Stimulated activated naive CD8-positive, alpha-beta T cell treated with anti-CD3 and anti-CD28 coated beads, Interleukin-15, Interleukin-2, amounts not matched to agents 100 U/mL and 50 U/mL, for 24 hours (primary cell): Measurements from ENCODE around the gene TEX261.
A peak's percentile ranks its signal among the peaks of the same experiment; 100 is the strongest.
"Not testable (repeated sequence)": the region's sequence is repeated elsewhere in the genome, so short reads cannot be mapped to it uniquely, and the experiment has no call there.

Experiments
- ATAC-seq: fragments of 150-1000 bp; cut with Tn5 transposase; one replicate; pipeline ENCODE4 v1.10.0; 2021
- DNase-seq: peaks from one replicate; pipeline ENCODE4 v3.0.0; 2021

TEX261 gene

DNA sequence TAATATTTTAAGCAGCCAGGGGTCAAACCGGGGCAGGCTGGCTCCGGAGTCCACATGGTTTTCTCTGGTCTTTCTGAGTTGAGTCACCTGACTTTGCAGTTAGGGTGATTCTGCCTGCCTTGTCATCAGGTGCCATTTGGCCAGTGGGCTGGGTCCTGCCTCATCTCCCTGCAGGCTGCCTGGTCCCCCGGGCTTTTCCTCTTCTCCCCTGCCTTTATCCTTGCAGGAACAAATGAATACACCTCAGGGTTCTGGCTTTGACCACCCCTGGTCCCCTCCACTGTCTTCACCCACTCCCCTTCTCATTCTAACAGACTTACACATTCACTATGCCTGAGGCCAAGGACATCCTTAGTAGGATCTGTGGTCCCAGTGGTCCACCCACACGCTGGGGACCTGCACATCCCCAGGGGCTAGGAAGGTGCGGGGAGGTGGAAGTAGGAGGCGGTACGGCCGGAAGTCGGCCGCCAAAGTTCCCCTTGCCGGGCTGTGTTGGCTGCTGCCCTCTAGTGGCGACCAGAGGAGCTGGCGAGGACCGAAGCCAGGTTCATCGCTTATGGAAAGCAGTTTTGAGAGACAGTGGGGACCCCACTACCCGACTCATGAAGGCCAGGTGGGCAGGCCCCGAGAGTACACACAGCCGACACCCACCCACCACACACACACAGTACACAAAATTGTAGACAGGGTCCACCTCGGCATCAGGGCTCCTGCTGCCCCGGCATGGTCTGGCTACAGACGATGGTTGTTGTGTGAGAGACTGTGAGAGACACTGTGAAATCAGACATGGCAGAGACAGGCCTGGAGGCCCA lies 6.3 kb upstream of the TEX261 start:
- DNase-seq (peak; percentile 87), ATAC-seq (peak; percentile 85)

DNA sequence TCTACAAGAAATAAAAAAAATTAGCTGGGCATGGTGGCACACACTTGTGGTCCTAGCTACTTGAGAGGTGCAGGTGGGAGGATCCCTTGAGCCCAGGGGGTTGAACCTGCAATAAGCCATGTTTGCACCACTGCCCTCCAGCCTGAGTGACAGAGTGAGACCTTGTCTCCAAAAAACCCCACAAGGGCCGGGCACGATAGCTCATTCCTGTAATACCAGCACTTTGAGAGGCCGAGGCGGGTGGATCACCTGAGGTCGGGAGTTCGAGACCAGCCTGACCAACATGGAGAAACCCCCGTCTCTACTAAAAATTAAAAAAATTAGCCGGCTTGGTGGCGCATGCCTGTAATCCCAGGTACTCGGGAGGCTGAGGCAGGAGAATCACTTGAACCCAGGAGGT lies 5.3 kb upstream of the TEX261 start:
- ATAC-seq, DNase-seq: not testable (repeated sequence)

DNA sequence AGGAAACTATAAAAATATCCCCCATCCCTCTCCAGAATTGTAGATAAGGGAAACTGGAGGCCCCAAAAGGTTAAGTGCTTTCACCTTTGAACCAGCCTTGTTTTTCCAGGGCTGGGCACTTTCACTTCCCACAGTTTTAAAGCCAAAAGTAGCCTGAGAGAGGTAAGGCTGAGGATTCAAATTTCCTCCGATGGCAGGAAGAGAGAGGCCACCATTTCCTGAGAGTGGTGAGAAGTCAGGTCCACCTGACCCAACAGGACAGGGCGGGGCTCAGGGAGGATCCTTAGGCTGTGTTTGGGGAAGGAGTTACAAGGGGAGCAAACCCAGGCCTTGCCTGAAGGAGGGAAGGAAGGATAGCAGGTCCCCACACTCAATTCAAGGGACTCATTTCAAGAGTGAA lies 4.7 kb upstream of the TEX261 start:
- ATAC-seq (no peak), DNase-seq (no peak)

DNA sequence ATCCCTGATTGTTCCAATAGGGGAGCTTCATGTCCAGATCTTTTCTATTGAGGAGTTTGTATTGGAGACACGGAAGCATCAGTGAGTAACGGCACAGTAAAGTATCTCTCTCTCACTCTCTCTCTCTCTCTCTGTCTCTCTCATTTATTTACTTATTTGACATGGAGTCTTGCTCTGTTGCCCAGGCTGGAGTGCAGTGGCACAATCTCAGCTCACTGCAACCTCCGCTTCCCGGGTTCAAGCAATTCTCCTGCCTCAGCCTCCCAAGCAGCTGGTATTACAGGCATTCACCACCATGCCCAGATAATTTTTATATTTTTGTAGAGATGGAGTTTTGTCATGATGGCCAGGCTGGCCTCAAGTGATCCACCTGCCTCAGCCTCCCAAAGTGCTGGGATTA lies 4.2 kb upstream of the TEX261 start:
- ATAC-seq, DNase-seq: not testable (repeated sequence)

GRCh38 chr2:70995426-70995729 lies 705 bp upstream of the TEX261 start:
- DNase-seq (peak; percentile 55), ATAC-seq (peak; percentile 30)

- ATAC-seq: peak; percentile 30
- peak; percentile 70 for DNase-seq
These were observed 519 bp downstream of the TEX261 start for GRCh38 chr2:70994009-70994698.

- DNase-seq: no peak
- no peak for ATAC-seq
These were observed 1.5 kb downstream of the TEX261 start for GRCh38 chr2:70992945-70993853.

DNA sequence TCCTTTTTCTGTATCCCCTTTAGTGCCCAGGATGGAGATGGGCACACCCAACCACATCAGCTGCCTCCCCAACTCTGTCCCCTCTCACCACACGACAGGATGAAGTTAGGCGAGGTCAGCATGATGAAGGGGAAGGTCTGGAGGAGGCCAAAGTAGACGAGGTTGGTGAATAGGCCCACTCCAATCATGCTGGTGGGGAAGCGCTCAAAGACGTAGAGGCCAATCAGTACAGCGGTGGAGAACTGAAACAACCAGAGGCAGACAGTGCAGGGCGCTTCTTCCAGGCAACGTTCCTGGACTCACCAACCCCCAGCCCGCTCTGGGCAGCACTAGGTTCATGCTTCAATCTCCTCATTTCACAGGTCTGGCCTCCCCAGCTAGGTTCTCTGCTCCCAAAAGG lies 2.9 kb downstream of the TEX261 start:
- ATAC-seq: no peak

DNA sequence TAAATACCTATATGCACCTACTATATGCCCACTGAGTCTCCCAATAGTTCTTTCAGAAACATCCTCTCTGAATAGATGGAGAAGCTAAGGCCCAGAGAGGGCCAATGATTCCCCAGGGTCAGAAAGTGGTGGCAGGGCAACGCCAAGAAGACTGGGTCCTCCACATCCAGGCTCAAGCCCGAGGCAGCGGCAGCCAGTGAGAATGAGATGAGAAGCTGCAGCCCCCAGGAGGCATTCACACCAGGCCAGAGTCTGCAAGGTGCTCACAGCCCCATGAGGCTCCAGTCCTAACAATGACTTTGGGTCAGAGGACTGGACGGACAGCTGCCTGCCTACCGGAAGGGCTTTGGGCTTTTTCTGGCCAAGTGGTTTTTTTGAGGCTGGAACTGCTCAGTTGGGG lies 3.5 kb downstream of the TEX261 start:
- DNase-seq: no peak
- no peak for ATAC-seq

More for the DNA sequence above, 2.9 kb downstream of the TEX261 start:
- no peak for DNase-seq

GRCh38 chr2:70990216-70990615 lies 4.5 kb downstream of the TEX261 start:
- ATAC-seq: no peak

DNA sequence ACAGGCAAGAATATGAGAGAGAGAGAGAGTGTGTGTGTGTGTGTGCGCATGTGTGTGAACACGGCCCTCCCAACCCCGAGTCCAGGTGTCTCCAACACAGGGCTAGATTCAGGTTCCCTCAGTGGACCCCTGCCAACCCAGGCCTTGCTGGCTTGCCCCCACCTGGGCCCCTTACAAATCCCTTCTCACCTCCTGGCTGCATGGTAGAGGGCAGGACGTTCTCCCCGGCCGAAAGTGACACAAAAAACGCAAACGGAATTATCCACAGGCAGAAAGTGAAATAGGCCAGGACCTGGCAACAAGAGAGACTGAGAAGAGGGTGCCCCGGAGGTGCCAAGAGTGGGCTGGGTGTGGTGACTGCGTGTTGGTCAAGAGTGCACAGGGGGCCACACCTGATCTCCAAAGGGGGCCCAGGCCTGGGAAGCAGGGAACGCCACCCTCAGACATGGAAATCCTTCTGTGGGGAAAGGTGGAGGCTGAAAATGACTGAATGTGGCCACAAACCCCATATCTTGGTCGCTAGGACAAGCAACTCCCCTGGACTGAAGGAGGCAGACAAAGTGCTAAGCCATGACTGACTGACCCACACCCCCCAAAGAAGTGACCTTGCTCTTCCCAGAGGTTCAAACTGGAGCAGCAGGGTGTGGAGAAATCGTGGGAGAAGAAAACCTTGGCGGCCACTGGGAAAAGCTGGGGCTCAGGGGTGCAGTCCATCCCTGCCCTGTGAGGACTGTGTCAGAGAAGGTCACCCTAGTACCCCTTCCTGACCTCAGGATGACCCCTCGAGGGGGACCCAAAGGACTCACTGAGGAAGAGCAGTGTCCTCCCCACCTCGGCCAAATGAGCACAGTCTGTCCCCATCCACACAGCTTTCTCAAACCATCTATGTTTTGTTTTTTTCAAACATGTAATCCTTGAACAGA lies 5.7 kb downstream of the TEX261 start:
- DNase-seq: no peak
- ATAC-seq: no peak

More at GRCh38 chr2:70990216-70990615, 4.5 kb downstream of the TEX261 start:
- DNase-seq: no peak

DNA sequence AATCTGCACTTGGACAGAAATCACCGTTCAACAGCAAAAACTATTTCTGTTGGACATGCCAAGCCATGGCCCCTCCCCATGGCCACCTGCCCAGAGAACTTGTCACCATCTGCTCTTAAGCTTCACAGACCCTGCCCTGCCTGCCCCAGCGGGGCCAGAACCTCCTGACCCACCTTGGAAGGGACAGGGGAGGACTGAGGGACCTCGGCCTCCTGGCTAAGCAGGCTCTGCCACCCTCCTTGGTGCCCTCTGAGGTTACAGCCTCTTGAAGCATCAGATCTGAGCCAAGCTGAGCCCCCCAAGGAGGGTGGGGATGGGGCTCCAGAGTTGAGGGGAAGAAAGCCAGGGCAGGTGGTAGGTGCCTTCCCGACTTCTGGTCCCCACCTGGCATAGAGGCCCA lies 6.5 kb downstream of the TEX261 start:
- no peak for DNase-seq
- no peak for ATAC-seq

GRCh38 chr2:70987386-70987785 lies 7.3 kb downstream of the TEX261 start:
- no peak for ATAC-seq
- no peak for DNase-seq

- DNase-seq: no peak
These were observed 8.0 kb downstream of the TEX261 start for GRCh38 chr2:70986499-70987189.

DNA sequence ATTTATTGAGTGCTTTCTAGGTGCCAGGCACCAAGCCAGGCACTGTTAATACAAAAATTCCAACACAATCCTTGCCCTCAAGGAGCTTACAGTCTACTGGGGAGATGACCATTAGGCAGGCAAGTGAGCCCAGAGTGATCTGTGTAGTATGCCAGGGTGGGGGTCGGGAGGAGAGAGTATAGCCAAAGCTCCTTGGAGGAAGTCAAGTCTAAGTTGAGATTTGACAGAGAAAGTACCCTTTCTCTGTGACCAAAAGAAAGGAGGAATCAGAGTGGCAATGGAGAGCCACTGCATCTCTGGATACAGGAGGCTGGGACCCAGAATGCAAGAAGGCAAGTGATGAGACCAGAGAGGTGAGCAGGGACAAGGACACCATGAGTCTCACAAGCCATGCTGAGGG lies 8.7 kb downstream of the TEX261 start:
- DNase-seq: no peak

More at GRCh38 chr2:70986499-70987189, 8.0 kb downstream of the TEX261 start:
- ATAC-seq: no peak

GRCh38 chr2:70985283-70985688 lies 9.4 kb downstream of the TEX261 start:
- DNase-seq (no peak), ATAC-seq (no peak)

More for the DNA sequence above, 8.7 kb downstream of the TEX261 start:
- no peak for ATAC-seq

DNA sequence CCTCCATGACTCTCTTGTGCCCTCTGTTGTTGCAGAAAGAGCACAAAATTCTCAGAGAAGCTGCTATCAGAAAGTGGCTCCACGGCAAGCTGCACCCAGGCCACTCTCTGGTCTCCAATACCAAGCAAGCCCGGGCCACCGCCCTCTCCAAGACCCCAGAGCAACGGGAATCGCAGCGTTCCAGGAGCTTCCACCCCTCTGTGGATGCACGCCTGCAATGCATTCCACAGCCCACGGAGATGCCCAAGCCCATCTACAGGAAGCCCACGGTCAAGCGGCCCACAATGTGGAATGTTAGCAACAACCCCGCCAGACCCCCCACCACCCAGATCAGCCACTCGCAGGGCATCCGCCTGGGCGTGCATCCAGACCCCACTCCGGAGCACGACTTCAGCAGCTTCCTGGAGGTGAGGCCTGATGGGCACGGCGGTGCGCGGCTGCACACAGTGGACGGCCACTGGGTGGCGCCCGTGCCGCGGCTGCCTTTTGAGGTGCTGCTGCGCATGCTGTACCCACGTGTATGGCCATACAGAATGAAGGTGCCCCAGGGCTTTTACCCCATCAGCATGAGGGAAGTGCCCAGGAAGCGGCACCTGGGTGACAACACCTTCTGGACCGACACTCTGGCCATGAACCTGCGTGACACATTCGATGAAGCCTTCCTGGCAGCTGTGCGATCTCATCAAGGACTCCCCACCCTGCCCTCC lies 9.9 kb downstream of the TEX261 start:
- DNase-seq (peak; percentile 88), ATAC-seq (peak; percentile 95)

DNA sequence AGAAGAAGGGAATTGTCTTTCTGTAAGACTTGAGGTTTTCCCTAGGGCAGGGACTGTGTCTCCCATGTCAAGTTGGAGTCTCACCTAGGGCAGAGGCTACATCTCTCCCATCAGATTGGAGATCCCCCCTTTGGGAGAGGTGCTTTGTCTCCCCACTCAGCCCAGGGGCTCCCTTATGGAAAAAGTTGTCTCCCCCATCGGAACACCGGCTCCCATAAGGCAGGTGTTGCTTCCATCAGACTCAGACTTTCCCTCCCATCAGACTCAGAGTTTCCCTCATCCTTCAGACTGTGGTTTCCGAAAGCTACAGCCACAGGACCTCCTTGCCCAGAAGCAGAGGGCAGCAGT lies 10.5 kb downstream of the TEX261 start:
- no peak for DNase-seq
- ATAC-seq: no peak

DNA sequence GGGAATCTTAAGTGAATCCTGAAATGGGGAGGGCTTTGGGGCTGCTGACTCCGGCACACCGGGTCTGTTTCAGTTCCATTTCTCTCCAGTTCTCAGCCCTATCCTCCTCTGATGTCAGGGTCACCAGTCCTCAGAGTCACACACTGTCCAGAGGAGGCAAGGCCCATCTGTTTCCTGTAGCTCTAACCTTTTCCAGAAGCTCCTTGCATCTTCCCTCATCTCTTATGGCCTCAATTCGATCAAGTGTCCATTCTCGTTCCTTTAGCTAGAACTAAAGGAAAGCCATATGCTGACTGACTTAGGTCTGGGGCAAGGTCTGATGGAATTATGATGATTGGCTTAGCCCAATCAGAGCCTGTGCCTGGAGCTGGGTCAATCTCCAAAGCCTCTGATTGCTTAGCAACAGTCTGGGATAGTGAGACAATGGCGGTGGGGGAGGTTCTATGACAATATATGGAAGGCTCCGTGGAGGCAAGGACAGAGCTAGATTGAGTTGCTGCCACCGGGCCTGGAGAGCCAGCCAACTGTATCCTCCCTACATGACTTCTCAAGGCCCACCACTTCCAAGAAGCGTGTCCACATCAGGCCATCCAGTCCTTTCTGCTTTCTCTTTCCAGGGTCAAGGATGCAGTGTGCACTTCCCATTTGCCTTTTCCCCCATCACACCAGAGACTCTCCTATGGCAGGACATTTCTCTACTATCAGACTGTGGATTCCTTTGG lies 11.0 kb downstream of the TEX261 start:
- ATAC-seq (no peak), DNase-seq (no peak)

- no peak for ATAC-seq
- DNase-seq: no peak
These were observed 11.7 kb downstream of the TEX261 start for GRCh38 chr2:70982971-70983370.
